Measurements from ENCODE around the gene C4A. TPM values are rescaled to one million over a fixed set of nuclear protein-coding genes. Genes with fewer than 3 reads are reported as not detected.

C4A gene
- total and polyA plus RNA-seq, 10 of the 15 experiments (the other 5 are each of a cell fraction or from before 2014, with no cell fraction given), result 0.13 to 5.4 (median 0.88) TPM; not detected in 1

DNA sequence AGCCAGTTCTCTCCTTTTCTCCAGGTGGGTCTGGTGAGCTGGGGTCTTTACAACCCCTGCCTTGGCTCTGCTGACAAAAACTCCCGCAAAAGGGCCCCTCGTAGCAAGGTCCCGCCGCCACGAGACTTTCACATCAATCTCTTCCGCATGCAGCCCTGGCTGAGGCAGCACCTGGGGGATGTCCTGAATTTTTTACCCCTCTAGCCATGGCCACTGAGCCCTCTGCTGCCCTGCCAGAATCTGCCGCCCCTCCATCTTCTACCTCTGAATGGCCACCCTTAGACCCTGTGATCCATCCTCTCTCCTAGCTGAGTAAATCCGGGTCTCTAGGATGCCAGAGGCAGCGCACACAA is 36.7 kb upstream of the C4A start:
- in situ Hi-C loops (cut with MboI), result no loop called here

More for the DNA sequence above, 36.7 kb upstream of the C4A start:
- H3K9me3 ChIP-seq (replicated peaks; ENCODE audit: control insufficient read depth, insufficient read depth, low read length), result no peaks in the 10 kb centered on the region
- H3K9ac ChIP-seq (ENCODE audit: control insufficient read depth, insufficient read depth, low read length), result no peak overlapping the region
- no peaks in the 10 kb centered on the region for H4K20me1 ChIP-seq (ENCODE audit: control insufficient read depth, insufficient read depth)
- no peak overlapping the region for H3K27ac ChIP-seq (ENCODE audit: control insufficient read depth, insufficient read depth)
- peaks cover 0 to 3% of the 10 kb centered on the region in 2 experiments; a peak in 3 of 4 replicates for H3K27me3 ChIP-seq (replicated peaks in 1 of 2; ENCODE audit: control insufficient read depth in 2 of 2, insufficient read depth in 2 of 2, low read length in 1 of 2)
- ChIA-PET CTCF (no interaction called here), POLR2A (interaction anchor here (0.6 kb wide), 1 partner anchor 62 kb away, joined by 3 read pairs; no protein-coding TSS in a partner anchor), RAD21 (ENCODE audit: unreplicated experiment) (no interaction called here), SMC1A (ENCODE audit: uncharacterized antibody, unreplicated experiment) (no interaction called here)
- H2AFZ ChIP-seq (ENCODE audit: control insufficient read depth, low read depth, low read length), result no peak overlapping the region
- ATAC-seq (no peak), DNase-seq (ENCODE audit: low read depth, low spot score) (no peak), FAIRE-seq (no peak)
- BruUV-seq (replicated peaks), result no TSS peak
- no peak overlapping the region for H3K4me2 ChIP-seq (ENCODE audit: control insufficient read depth, insufficient read depth)
- no peak overlapping the region for H3K4me3 ChIP-seq
- peaks cover 3% of the 10 kb centered on the region; the same call in 1 of the 2 replicates for H3K4me1 ChIP-seq (ENCODE audit: control insufficient read depth, insufficient read depth, low read length)
- H3K79me2 ChIP-seq (ENCODE audit: control insufficient read depth, insufficient read depth, low read length), result no peaks in the 10 kb centered on the region
- intact Hi-C loops (cut with micrococcal nuclease; ENCODE audit: unreplicated experiment), result no loop called here
- 60% methylated on average over 9 of the region's 9 CpGs for WGBS (ENCODE audit: insufficient coverage, insufficient replicate concordance, low lambda C conversion rate, missing lambda C conversion rate)
- H3K36me3 ChIP-seq (ENCODE audit: control insufficient read depth in 2 of 2, insufficient read depth in 2 of 2, low read length in 1 of 2), result no peaks in the 10 kb centered on the region
- TF ChIP-seq, protein P1, sequence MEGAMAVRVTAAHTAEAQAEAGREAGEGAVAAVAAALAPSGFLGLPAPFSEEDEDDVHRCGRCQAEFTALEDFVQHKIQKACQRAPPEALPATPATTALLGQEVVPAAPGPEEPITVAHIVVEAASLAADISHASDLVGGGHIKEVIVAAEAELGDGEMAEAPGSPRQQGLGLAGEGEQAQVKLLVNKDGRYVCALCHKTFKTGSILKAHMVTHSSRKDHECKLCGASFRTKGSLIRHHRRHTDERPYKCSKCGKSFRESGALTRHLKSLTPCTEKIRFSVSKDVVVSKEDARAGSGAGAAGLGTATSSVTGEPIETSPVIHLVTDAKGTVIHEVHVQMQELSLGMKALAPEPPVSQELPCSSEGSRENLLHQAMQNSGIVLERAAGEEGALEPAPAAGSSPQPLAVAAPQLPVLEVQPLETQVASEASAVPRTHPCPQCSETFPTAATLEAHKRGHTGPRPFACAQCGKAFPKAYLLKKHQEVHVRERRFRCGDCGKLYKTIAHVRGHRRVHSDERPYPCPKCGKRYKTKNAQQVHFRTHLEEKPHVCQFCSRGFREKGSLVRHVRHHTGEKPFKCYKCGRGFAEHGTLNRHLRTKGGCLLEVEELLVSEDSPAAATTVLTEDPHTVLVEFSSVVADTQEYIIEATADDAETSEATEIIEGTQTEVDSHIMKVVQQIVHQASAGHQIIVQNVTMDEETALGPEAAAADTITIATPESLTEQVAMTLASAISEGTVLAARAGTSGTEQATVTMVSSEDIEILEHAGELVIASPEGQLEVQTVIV (IDR thresholded peaks at IDR 0.05; ENCODE audit: borderline replicate concordance, partially characterized antibody), result no peak
- TF ChIP-seq CEBPB (IDR thresholded peaks at IDR 0.05; ENCODE audit: borderline replicate concordance in 1 of 2, low read depth in 2 of 2, low read length in 2 of 2) (no peak), GABPA (IDR thresholded peaks at IDR 0.05; ENCODE audit: low read depth) (no peak), SMAD1 (IDR thresholded peaks at IDR 0.05; ENCODE audit: low read depth, partially characterized antibody) (no peak), CBX5 (IDR thresholded peaks at IDR 0.05; ENCODE audit: low read depth) (no peak)

Measured in GM12878 (cell line).